Measurements from ENCODE around the gene LHCGR. TPM values are rescaled to one million over a fixed set of nuclear protein-coding genes. Genes with fewer than 3 reads are reported as not detected.
"Not testable (repeated sequence)": the region's sequence is repeated elsewhere in the genome, so short reads cannot be mapped to it uniquely, and the experiment has no call there.

LHCGR gene
- polyA plus RNA-seq, 4 donors = 0.18 to 0.29 (median 0.22) TPM

GRCh38 chr2:48713647-48714046 is 41.9 kb downstream of the LHCGR start:
- no peak for DNase-seq (ENCODE audit: low read depth in 4 of 4, low spot score in 3 of 4)

GRCh38 chr2:48712151-48712550 is 43.4 kb downstream of the LHCGR start:
- no peak for DNase-seq (ENCODE audit: low read depth in 4 of 4, low spot score in 3 of 4)

- DNase-seq (ENCODE audit: low read depth in 4 of 4, low spot score in 3 of 4) = no peak
These were observed 44.2 kb downstream of the LHCGR start for GRCh38 chr2:48711343-48711742.

GRCh38 chr2:48709096-48710034 is 46.2 kb downstream of the LHCGR start:
- no peak for DNase-seq (ENCODE audit: low read depth in 4 of 4, low spot score in 3 of 4)

GRCh38 chr2:48707466-48707865 is 48.1 kb downstream of the LHCGR start:
- DNase-seq (ENCODE audit: low read depth in 4 of 4, low spot score in 3 of 4) = no peak

GRCh38 chr2:48703621-48704020 is 51.9 kb downstream of the LHCGR start:
- DNase-seq (ENCODE audit: low read depth in 4 of 4, low spot score in 3 of 4) = not testable (repeated sequence)

- DNase-seq (ENCODE audit: low read depth in 4 of 4, low spot score in 3 of 4) = no peak
These were observed 56.1 kb downstream of the LHCGR start for GRCh38 chr2:48699348-48699930.

GRCh38 chr2:48696881-48697280 is 58.6 kb downstream of the LHCGR start:
- no peak for DNase-seq (ENCODE audit: low read depth in 4 of 4, low spot score in 3 of 4)

GRCh38 chr2:48695991-48696390 is 59.5 kb downstream of the LHCGR start:
- no peak for DNase-seq (ENCODE audit: low read depth in 4 of 4, low spot score in 3 of 4)

- no peak for DNase-seq (ENCODE audit: low read depth in 4 of 4, low spot score in 3 of 4)
These were observed 61.4 kb downstream of the LHCGR start for GRCh38 chr2:48694149-48694548.

GRCh38 chr2:48693645-48694044 is 61.9 kb downstream of the LHCGR start:
- no peak for DNase-seq (ENCODE audit: low read depth in 4 of 4, low spot score in 3 of 4)

GRCh38 chr2:48693066-48693465 is 62.5 kb downstream of the LHCGR start:
- DNase-seq (ENCODE audit: low read depth in 4 of 4, low spot score in 3 of 4) = no peak

- no peak for DNase-seq (ENCODE audit: low read depth in 4 of 4, low spot score in 3 of 4)
These were observed 63.4 kb downstream of the LHCGR start for GRCh38 chr2:48691935-48692691.

GRCh38 chr2:48685126-48685525 is 70.4 kb downstream of the LHCGR start:
- no peak for DNase-seq (ENCODE audit: low read depth in 4 of 4, low spot score in 3 of 4)

GRCh38 chr2:48677450-48677849 is 78.1 kb downstream of the LHCGR start:
- no peak for DNase-seq (ENCODE audit: low read depth in 4 of 4, low spot score in 3 of 4)

- DNase-seq (ENCODE audit: low read depth in 4 of 4, low spot score in 3 of 4) = no peak
These were observed 80.6 kb downstream of the LHCGR start for GRCh38 chr2:48674933-48675332.

- no peak for DNase-seq (ENCODE audit: low read depth in 4 of 4, low spot score in 3 of 4)
These were observed 81.9 kb downstream of the LHCGR start for GRCh38 chr2:48673581-48673980.

GRCh38 chr2:48668992-48669391 is 86.5 kb downstream of the LHCGR start:
- no peak for DNase-seq (ENCODE audit: low read depth in 4 of 4, low spot score in 3 of 4)

- DNase-seq (ENCODE audit: low read depth in 4 of 4, low spot score in 3 of 4) = no peak
These were observed 104.2 kb downstream of the LHCGR start for GRCh38 chr2:48651158-48651790.

- DNase-seq (ENCODE audit: low read depth in 4 of 4, low spot score in 3 of 4) = no peak
These were observed 117.3 kb downstream of the LHCGR start for GRCh38 chr2:48638261-48638660.
